Adrenal gland (tissue), 5 donors: ENCODE data around the gene POGK.
A peak's percentile ranks its signal among the peaks of the same experiment; 100 is the strongest.

Experiments
- POLR2A ChIP-seq, 2 donors: fragments of 450-650 bp; IDR thresholded peaks; one replicate each; pipeline ENCODE4 v1.6.1; 2017; ENCODE audit warnings: antibody characterized with exemption in 2 of 2, mild to moderate bottlenecking in 2 of 2, moderate library complexity in 1 of 2
- TF ChIP-seq, protein P1 (sequence below), 6 experiments: fragments of 450-650 bp in 4 of 6; fragments of 200-600 bp in 2 of 6; sonication (generic) in 1 of 6; IDR thresholded peaks; 1 replicate in 5 of 6; 2 replicates in 1 of 6; pipeline versions ENCODE4 v1.5.1 to v1.8.0; 2016 to 2021; ENCODE audit warnings: antibody characterized with exemption in 6 of 6, mild to moderate bottlenecking in 2 of 6, moderate library complexity in 1 of 6
- donor health status: DM: no; HTN: no; CAD: no.

DNA sequence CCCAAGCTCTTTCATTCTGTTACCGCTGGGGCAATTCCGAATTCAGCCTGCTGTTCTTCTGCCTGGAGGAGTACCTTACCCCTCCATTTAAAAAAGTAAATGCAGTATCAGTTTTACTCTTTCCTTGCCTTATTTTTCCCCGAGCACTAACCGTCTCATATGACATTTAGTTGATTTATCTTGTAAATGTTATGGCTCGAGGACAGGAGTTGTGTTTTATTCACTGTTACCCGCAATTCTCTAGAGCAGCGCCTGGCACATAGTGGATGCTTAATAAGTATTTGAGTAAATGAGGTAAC lies 37.2 kb downstream of the POGK start:
- TF ChIP-seq, protein P1, sequence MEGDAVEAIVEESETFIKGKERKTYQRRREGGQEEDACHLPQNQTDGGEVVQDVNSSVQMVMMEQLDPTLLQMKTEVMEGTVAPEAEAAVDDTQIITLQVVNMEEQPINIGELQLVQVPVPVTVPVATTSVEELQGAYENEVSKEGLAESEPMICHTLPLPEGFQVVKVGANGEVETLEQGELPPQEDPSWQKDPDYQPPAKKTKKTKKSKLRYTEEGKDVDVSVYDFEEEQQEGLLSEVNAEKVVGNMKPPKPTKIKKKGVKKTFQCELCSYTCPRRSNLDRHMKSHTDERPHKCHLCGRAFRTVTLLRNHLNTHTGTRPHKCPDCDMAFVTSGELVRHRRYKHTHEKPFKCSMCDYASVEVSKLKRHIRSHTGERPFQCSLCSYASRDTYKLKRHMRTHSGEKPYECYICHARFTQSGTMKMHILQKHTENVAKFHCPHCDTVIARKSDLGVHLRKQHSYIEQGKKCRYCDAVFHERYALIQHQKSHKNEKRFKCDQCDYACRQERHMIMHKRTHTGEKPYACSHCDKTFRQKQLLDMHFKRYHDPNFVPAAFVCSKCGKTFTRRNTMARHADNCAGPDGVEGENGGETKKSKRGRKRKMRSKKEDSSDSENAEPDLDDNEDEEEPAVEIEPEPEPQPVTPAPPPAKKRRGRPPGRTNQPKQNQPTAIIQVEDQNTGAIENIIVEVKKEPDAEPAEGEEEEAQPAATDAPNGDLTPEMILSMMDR (IDR thresholded peaks at IDR 0.05) = peak; percentile 22 to 58 (median 34)
- TF ChIP-seq POLR2A (IDR thresholded peaks at IDR 0.05) = no peak
